Measurements from ENCODE around the gene SIX1.

GRCh38 chr14:60648249-60648933 is 886 bp downstream of the SIX1 start:
- TF ChIP-seq CTCF (IDR thresholded peaks at IDR 0.05) (no peak), POLR2A (IDR thresholded peaks at IDR 0.05; ENCODE audit: low read depth) (no peak), POLR2AphosphoS5 (IDR thresholded peaks at IDR 0.05) (no peak), EP300 (IDR thresholded peaks at IDR 0.05) (no peak)

All from esophagus muscularis mucosa (tissue), 4 donors.